ENCODE results near the gene TXNIP.
"Not testable (repeated sequence)": the region's sequence is repeated elsewhere in the genome, so short reads cannot be mapped to it uniquely, and the experiment has no call there.

Gene TXNIP

DNA sequence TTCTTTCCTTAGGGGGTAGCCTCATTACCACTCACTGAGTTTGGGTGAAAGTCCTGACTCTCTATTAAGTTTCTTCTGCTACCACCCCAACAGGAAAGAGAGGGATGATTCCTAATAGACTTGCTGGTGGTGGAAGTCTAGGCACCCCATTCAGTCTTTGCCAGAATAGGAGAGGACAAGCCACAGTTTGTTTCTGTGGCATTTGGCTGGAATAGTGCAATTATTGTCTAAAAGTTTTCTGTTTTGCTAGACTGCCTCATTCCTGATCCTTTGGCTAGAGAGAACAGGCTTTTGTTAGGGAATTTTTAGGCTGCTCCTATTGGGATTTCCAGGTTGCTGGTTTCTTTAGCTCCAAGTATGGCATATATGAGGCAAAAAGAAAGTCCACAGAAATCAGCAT lies 35.1 kb upstream of the TXNIP start:
- no peak for DNase-seq (ENCODE audit: low read depth)
- no peak overlapping the region for H3K4me3 ChIP-seq (ENCODE audit: low read length)
- no peak for TF ChIP-seq CTCF (IDR thresholded peaks at IDR 0.05; ENCODE audit: insufficient read depth, low read depth, low read length, missing control alignments)

DNA sequence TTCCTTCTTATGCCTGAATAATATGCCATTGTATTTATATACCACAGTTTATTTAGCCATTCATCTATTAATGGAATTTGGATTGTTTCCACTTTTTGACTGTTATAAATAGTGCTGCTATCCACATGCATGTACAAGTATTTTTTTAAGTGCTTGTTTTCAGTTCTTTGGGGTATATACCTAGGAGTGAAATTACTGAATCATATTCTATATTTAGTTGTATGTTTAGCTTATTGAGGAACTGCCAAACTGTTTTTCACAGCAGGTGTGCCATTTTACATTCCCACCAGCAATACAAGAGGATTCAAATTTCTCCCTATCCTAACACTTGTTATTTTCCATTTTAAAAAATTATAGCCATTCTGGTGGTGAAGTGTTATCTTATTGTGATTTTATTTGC lies 32.7 kb upstream of the TXNIP start:
- no peak for DNase-seq (ENCODE audit: low read depth)
- no peak for TF ChIP-seq CTCF (IDR thresholded peaks at IDR 0.05; ENCODE audit: insufficient read depth, low read depth, low read length, missing control alignments)
- no peak overlapping the region for H3K4me3 ChIP-seq (ENCODE audit: low read length)

GRCh38 chr1:146026650-146027049 lies 30.3 kb upstream of the TXNIP start:
- DNase-seq (ENCODE audit: low read depth); H3K4me3 ChIP-seq (ENCODE audit: low read length): not testable (repeated sequence)

- not testable (repeated sequence) for DNase-seq (ENCODE audit: low read depth)
Observed at GRCh38 chr1:146025787-146026495, 29.6 kb upstream of the TXNIP start.

DNA sequence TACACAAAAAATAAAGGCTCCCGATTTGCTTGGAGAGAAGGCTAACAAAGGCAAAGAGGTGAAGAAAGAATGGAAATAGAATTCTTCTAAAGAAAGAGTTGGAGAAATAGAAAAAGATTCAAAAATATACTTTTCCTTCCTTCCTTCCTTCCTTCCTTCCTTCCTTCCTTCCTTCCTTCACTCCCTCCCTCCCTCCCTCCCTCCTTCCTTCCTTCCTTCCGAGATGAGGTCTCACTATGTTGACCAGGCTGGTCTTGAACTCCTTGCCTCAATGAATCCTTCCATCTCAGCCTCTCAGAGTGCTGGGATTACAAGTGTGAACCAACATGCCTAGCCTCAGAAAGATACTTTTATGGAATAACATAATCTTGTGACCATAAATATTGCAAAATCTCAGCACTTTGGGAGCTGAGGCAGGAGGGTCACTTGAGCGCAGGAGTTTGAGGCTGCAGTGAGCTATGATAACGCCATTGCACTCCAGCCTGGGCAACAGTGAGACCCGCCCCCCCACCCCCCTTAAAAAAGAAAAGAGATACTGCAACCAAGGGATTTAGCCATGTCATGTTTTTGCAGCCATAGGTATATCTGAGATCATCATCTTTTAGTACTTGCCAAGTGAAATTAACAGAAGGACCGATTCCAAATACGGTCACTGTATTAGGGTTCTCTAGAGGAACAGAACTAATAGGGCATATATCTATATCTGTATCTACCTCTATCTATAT lies 26.2 kb upstream of the TXNIP start:
- no peak for DNase-seq (ENCODE audit: low read depth)
- TF ChIP-seq CTCF (IDR thresholded peaks at IDR 0.05; ENCODE audit: insufficient read depth, low read depth, low read length, missing control alignments) = no peak
- H3K4me3 ChIP-seq (ENCODE audit: low read length) = no peak overlapping the region

More at GRCh38 chr1:146025787-146026495, 29.6 kb upstream of the TXNIP start:
- H3K4me3 ChIP-seq (ENCODE audit: low read length) = not testable (repeated sequence)

GRCh38 chr1:146021622-146022402 lies 25.4 kb upstream of the TXNIP start, which contains the start of gene HJV:
Gene HJV, minus strand, starts transcription at chr1:146021735. Its CDS starts 1,504 bp downstream, at chr1:146020231.
- no peak within 1 kb of the TSS for H3K4me3 ChIP-seq (ENCODE audit: low read length)
- DNase-seq (ENCODE audit: low read depth) = no peak
- TF ChIP-seq CTCF (IDR thresholded peaks at IDR 0.05; ENCODE audit: insufficient read depth, low read depth, low read length, missing control alignments) = no peak

GRCh38 chr1:146021050-146021445 lies 24.7 kb upstream of the TXNIP start:
- no peak for TF ChIP-seq CTCF (IDR thresholded peaks at IDR 0.05; ENCODE audit: insufficient read depth, low read depth, low read length, missing control alignments)
- no peak for DNase-seq (ENCODE audit: low read depth)
- H3K4me3 ChIP-seq (ENCODE audit: low read length) = no peak overlapping the region
